Measurements from ENCODE around the gene VSTM2B.

DNA sequence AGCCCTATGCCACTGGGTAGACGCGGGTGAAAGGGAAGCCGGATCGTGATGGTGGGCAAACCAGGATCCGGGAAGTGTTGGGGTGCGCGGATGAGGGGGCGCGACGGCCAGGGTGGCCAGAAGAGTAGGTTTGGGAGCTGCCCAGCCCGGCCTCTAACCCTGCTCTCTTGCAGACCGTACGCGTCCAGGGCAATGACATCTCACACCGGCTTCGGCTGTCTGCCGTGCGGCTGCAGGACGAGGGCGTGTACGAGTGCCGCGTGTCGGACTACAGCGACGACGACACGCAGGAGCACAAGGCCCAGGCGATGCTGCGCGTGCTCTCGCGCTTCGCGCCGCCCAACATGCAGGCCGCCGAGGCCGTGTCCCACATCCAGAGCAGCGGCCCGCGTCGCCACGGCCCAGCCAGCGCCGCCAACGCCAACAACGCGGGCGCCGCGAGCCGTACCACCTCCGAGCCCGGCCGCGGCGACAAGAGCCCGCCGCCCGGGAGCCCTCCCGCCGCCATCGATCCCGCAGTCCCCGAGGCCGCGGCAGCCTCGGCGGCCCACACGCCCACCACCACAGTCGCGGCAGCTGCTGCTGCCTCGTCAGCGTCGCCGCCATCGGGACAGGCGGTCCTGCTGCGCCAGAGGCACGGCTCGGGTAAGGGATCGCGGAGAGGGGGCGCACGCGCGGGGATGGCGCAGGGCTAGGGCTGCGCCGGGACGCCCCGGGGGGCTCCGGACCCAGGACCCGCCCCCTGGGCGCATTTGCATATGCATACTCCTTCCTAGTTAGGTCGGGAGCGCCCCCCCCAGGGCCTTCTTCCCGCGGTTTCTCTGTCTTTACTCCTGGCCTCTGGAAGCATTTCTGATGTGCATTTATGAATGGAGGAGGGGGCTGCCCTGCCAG is 4.1 kb downstream of the VSTM2B start:
- TF ChIP-seq POLR2AphosphoS5 (IDR thresholded peaks at IDR 0.05; ENCODE audit: low read depth, low read length) (no peak), REST (IDR thresholded peaks at IDR 0.05; ENCODE audit: insufficient read depth in 1 of 2, low read depth in 2 of 2, low read length in 1 of 2) (no peak)
- TF ChIP-seq, protein P1, sequence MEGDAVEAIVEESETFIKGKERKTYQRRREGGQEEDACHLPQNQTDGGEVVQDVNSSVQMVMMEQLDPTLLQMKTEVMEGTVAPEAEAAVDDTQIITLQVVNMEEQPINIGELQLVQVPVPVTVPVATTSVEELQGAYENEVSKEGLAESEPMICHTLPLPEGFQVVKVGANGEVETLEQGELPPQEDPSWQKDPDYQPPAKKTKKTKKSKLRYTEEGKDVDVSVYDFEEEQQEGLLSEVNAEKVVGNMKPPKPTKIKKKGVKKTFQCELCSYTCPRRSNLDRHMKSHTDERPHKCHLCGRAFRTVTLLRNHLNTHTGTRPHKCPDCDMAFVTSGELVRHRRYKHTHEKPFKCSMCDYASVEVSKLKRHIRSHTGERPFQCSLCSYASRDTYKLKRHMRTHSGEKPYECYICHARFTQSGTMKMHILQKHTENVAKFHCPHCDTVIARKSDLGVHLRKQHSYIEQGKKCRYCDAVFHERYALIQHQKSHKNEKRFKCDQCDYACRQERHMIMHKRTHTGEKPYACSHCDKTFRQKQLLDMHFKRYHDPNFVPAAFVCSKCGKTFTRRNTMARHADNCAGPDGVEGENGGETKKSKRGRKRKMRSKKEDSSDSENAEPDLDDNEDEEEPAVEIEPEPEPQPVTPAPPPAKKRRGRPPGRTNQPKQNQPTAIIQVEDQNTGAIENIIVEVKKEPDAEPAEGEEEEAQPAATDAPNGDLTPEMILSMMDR (IDR thresholded peaks at IDR 0.05) = no peak
